Non-pigmented ciliary epithelial cell (primary cell): ENCODE measurements around the gene DDX3X.
"Not testable (repeated sequence)": the region's sequence is repeated elsewhere in the genome, so short reads cannot be mapped to it uniquely, and the experiment has no call there.

Experiments
- DNase-seq: peaks from one replicate; pipeline ENCODE4 v3.0.0-alpha.2; 2010; ENCODE audit warnings: low read depth

DDX3X gene

DNA sequence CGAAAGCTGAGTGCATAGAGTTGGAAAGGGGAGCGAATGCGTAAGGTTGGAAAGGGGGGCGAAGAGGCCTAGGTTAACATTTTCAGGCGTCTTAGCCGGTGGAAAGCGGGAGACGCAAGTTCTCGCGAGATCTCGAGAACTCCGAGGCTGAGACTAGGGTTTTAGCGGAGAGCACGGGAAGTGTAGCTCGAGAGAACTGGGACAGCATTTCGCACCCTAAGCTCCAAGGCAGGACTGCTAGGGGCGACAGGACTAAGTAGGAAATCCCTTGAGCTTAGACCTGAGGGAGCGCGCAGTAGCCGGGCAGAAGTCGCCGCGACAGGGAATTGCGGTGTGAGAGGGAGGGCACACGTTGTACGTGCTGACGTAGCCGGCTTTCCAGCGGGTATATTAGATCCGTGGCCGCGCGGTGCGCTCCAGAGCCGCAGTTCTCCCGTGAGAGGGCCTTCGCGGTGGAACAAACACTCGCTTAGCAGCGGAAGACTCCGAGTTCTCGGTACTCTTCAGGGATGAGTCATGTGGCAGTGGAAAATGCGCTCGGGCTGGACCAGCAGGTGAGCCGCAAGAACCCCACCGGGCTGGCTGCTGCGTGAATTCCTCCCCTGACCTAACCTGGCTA, at the start of gene DDX3X:
Gene DDX3X, plus strand, starts transcription at position 419 of the 619 bp plus-strand sequence. Its CDS starts 91 bp downstream, at position 510.
- DNase-seq: no peak

GRCh38 chrX:41285928-41286327, 48.0 kb upstream of the DDX3X start:
- not testable (repeated sequence) for DNase-seq

- DNase-seq: no peak
Measured at GRCh38 chrX:41288641-41289040, 45.3 kb upstream of the DDX3X start.

- no peak for DNase-seq
Measured at GRCh38 chrX:41289095-41289494, 44.9 kb upstream of the DDX3X start.

DNA sequence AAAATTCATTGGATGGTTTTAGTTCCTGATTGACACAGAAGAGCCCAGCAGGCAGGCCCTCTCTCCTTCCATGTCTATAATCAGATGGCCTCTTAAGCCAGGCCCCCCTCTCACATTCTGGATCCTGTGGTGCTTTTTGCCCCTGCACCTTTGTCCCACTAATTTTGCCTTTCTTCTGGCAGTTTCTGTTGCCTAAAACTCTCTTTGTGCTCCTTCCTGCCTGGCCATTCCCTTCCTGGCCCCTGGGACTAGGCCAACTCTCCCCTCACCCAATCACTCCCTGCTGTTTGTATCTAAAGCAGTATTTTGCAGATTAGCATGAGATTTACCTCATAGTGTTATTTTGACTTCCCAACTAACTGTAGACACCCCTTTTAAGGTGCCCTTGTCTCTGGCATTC, 42.7 kb upstream of the DDX3X start:
- DNase-seq: no peak

DNA sequence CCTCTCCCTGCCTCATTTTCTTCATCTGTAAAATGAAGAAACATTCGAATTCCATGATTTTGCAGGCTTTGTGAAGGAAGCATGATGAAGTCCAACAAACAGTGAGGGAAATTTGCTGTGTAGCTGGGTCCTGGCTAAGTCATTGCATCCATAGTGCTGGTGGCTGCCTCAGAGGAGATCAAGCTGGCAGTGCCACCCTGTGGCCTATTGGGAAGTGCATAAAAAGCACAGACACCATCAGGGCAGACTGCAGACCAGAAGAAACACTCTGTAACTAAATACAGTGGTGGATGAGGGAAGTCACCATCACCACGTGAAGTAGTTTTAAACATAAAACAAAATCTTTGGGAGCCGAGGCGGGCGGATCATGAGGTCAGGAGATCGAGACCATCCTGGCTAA, 40.7 kb upstream of the DDX3X start:
- no peak for DNase-seq

GRCh38 chrX:41300758-41301437, 33.1 kb upstream of the DDX3X start:
- no peak for DNase-seq

DNA sequence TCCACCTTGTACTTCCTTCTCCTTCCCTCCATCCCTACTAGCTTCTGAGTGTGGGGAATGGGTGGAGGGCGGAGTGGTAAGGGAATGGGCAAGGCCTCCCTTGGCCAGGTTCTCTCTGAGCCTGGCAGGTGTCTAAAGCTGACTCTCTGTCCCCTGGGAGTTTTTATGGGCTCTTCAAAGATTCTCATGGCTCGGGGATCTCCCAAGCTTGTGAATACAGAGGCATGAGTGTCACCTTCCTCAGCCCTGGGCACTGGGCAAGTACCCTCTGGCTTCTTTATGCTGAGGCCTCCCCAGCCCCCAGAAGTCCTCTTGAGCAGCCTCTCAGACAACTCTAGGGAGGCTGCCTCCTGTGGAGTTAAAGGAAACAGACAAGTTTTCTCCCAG, 32.5 kb upstream of the DDX3X start:
- DNase-seq: no peak

DNA sequence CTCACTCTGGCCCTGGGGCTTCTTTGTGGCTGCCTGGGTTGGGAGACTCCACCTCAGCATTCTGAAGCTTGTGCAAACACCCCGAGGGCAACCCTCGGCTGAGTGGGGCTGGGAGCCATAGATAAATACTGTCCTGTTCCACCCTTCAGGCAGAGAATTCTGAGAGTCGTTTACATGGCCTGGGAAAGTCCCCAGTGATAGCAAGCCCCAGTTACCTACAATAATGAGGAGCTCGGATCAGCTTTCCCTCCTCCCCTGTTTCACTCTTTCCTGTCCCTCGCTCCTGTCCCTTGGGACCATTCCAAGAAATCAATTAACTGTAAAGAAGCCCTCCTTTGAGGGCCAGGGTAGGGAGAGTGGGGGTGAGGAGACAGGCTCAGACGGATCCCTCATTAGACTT, 31.6 kb upstream of the DDX3X start:
- DNase-seq: no peak

DNA sequence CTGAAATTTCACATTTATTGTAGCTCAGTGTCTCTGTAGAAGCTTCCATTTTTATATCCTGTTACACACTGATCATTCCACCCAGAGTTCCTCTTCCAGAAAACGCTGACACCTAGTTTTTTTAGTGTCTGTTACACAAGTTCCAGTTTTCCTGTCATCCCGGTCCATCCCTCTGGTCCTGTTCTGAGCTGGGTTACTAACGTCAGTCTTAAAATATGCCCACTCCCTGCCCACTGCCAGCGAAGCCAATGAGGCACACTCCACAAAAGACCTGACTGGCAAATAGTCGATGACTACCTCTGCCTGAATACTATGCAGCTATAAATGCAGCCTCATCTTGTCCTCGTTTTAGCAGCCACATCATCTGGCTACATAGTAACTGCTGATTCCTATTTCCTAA, 30.9 kb upstream of the DDX3X start:
- no peak for DNase-seq

DNA sequence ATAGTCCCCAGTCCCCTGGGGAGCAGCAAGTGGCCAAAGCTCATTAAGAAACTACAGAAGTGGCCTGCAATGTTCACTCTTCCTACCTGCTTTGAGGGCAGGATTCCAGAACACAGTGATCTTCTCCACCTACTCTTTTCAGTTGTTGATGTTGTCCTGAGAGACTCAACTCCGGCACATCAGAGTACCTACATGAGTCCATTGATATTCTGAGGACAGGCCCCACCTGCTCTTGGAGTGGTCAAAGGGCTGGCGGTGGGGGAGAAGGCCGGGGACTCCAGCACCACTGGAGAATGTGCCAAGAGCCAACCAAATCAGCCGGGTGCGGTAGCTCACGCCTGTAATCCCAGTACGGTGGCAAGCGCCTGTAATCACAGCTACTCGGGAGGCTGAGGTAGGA, 29.8 kb upstream of the DDX3X start:
- no peak for DNase-seq

DNA sequence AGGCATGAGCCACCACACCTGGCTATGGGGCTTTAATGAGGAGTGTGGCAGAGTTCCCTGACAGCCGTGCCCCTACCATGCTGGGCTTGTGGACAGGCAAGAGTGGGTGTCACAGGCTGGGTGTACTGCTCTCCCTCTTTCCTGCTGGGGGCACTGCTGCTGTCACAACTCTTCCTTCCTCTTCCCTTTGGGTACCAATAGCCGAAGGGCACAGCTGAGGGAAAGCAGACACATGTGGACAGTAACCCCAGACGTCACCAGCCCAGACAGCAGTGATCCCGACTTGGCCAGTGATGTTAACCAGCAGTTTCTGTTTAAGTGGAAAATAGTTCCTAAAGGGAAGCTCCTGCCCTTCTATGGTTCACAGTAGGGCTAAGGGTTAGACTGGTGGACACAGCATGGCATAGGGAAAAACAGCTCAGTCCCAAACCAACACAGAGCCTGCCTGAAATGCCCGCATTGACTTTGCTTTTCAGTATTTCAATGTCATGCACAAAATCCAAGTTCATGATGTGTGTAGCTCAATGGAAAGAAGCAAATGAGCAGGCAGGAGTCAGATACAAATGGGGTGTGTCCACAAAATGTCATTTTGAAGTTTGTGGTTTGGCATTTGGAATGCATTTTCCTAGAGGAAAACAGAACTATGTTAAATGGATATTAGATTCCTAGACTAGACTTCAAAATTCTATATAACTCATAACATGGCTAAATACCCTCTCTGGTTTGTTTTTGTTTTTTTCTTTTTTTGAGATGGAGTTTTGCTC, 24.9 kb upstream of the DDX3X start:
- DNase-seq: no peak

DNA sequence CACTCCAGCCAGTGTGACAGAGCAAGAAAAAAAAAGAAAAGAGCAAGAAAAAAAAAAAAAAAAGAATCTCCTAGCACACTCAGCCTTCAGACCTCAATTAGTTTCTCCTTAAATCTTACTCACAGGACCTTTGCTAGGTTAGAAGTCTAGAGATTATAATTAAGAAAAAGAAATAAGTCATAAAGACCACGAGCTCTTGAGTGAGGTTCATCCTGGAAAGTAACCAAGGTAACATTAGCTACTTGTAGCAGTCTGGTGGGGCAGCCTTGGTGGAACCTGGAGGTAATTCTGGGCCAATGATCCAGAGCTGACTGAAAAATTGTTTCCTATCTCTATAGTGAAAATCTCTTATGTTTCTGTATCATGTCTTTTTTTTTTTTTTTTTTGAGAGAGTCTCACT, 21.2 kb upstream of the DDX3X start:
- no peak for DNase-seq

DNA sequence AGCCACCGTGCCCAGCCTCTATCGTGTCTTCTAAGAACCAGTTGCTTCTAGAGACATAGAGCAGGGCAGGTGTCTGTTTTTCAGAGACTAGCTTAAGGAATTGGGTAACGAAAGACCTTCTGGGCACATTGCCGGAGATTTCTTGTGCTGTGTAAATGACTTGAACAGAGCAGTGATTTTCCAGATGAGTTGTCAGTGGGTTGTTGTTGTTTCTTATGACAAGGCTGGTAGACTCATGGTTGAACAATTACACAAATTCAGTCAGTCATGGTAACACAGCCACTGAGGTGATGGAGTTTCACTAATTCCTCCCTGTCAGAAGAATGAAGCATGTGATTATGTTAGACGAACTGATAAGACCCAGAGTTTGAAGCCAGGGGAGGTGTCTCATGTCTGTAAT, 20.5 kb upstream of the DDX3X start:
- no peak for DNase-seq

DNA sequence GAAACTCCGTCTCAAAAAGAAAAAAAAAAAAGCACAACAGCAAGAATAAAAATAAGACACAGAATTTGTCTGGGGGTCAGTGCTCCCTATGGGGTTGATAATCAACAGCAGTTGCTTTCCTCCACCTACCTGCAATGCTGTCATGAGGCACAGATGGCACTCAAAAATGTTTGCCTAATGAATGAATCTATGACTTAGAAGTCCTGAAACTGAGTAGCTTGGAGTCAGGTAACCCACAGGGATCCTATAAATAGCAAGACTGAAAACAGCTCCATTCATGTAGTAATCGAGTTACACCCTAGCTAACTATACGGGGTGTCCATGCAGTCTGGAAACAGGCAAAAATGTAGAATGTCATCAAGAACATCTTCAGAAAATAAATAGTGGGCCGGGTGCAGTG, 19.8 kb upstream of the DDX3X start:
- DNase-seq: no peak

DNA sequence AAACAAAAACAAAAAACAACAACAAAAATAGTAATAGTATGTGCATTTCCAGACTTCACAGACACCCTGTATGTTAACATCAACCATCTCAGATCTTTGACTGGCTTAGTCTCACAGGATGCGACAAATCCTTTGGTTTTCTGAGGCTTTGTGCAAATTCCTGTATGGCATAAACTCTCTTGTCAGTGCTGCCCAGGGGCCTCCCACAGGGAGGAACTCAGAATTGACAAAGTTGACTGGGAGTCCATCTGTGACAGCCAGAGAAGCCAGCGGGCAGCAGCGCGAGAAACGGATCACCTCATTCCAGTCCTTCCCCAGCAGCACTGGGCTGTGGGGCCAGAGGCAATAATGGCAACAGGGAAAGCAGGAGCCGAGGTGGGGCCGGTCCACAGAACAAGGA, 19.1 kb upstream of the DDX3X start:
- DNase-seq: no peak

- DNase-seq: not testable (repeated sequence)
Measured at GRCh38 chrX:41316266-41316665, 17.7 kb upstream of the DDX3X start.

DNA sequence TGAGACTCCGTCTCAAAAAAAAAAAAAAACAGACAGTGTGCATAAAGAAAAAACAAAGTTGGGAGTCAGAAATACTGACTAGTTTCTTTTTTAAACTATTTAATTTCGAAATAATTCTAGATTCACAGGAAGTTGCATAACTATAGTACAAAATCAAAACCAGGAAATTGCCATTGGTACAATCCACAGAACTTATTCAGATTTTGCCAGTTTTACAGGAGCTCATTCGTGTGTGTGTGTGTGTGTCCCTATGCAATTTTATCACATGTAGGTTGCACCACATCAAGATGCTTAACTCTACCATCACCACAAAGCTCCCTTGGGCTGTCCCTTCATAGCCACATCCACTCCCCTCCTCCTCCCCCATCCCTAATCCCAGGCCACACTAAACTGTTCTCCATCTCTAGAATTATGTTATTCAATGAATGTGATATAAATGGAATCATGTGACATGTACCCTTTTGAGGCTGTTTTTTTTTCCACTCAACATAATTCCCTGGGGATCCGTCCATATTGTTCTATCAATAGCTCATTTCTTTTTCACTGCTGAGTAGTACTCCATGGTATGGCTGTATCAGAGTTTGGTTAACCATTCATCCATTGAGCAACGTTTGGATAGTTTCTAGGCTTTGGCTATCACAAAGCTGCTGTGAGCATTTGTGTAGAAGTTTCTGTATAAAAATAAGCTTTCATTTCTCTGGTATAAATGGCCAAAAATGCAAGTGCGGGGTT, 16.3 kb upstream of the DDX3X start:
- no peak for DNase-seq

- no peak for DNase-seq
Measured at GRCh38 chrX:41320393-41320792, 13.6 kb upstream of the DDX3X start.

- no peak for DNase-seq
Measured at GRCh38 chrX:41322821-41323603, 10.9 kb upstream of the DDX3X start.

DNA sequence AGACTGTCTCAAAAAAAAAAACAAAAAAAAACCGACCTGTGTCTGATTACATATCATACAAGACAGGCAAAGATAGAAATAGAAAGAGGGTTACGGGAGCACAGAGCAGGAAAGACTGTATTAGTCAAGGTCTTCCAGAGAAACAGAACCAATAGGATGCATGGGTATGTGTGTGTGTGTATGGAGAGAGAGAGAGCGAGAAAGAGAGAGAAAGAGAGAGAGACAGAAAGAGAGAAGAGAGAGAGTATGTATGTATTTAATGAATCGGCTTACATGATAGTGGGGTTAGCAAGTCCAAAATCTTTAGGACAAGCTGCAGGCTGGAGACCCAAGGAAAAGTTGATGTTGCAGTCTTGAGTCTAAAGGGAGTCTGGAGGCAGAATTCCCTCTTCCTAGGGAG, 7.5 kb upstream of the DDX3X start:
- DNase-seq: no peak

DNA sequence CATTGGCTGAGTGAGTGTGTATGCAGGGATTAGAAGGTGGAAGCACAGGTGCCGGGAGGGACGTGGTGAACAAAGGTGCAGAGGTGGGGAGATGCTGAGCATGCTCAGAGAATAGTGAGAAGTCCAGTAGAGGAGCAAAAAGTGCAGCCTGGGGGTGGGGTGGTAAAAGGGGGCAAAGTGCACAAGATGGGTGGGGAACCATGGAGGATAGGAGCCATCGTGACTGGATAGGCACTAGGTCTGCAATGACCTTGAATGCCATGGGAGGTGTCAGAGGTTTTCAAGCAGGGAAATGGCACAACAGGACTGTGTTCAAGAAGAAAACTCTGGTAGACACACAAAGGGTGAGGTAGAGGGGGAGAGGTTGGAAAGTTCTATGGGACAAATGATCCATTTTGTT, 6.6 kb upstream of the DDX3X start:
- DNase-seq: no peak
